Keratinocyte (primary cell): ENCODE results near the gene PGAM4. TPM values are rescaled to one million over a fixed set of nuclear protein-coding genes. Genes with fewer than 3 reads are reported as not detected.

Experiments used
- DNase-seq: peaks from one replicate; pipeline ENCODE4 v3.0.0-alpha.2; 2011; ENCODE audit warnings: low read depth, missing footprints, low spot score
- FAIRE-seq: peaks from 2 replicates; lab custom pipeline; 2011; peaks lifted over from hg19 to GRCh38; lab: Jason Lieb, UNC
- H2AFZ ChIP-seq: 2 replicates; pipeline ENCODE4 v1.6.0; 2012; ENCODE audit warnings: low read length, control low read depth, inconsistent platforms; ENCODE audit not compliant: control insufficient read depth
- H3K27ac ChIP-seq: 2 replicates; pipeline ENCODE4 v1.5.1; 2011; ENCODE audit warnings: low read length; ENCODE audit not compliant: control insufficient read depth, insufficient read depth
- H3K27me3 ChIP-seq: 3 replicates; pipeline ENCODE4 v1.6.0; 2011; ENCODE audit warnings: low read length; ENCODE audit not compliant: control insufficient read depth, insufficient read depth; ENCODE audit errors: extremely low read depth
- H3K36me3 ChIP-seq, 2 experiments: 2 replicates in 1 of 2; 3 replicates in 1 of 2; pipeline ENCODE4 v1.5.1; 2011; ENCODE audit warnings: low read length in 2 of 2, mild to moderate bottlenecking in 1 of 2; ENCODE audit not compliant: control insufficient read depth in 2 of 2, insufficient read depth in 2 of 2; ENCODE audit errors: extremely low read depth in 1 of 2
- H3K4me1 ChIP-seq: 3 replicates; pipeline ENCODE4 v1.5.1; 2011; ENCODE audit warnings: low read length; ENCODE audit not compliant: control insufficient read depth, insufficient read depth; ENCODE audit errors: extremely low read depth
- H3K4me2 ChIP-seq: 3 replicates; pipeline ENCODE4 v1.6.0; 2011; ENCODE audit warnings: low read depth, low read length; ENCODE audit not compliant: control insufficient read depth, insufficient read depth; ENCODE audit errors: extremely low read depth
- H3K4me3 ChIP-seq, 3 experiments: fragments of 200-600 bp in 1 of 3; sonication (generic) in 1 of 3; 2 replicates in 2 of 3; 3 replicates in 1 of 3; pipeline ENCODE4 v1.5.1; 2011 to 2016; ENCODE audit warnings: low read length in 3 of 3, mild to moderate bottlenecking in 3 of 3, control low read depth in 2 of 3, inconsistent platforms in 1 of 3, low read depth in 1 of 3, mixed read lengths in 1 of 3, mixed run types in 1 of 3, moderate library complexity in 1 of 3; ENCODE audit not compliant: control insufficient read depth in 2 of 3, insufficient read depth in 2 of 3; ENCODE audit errors: extremely low read depth in 1 of 3
- H3K79me2 ChIP-seq: 2 replicates; pipeline ENCODE4 v1.6.0; 2012; ENCODE audit warnings: low read length; ENCODE audit not compliant: control insufficient read depth, insufficient read depth
- H3K9ac ChIP-seq: 3 replicates; pipeline ENCODE4 v1.6.0; 2011; ENCODE audit warnings: low read length; ENCODE audit not compliant: control insufficient read depth, insufficient read depth; ENCODE audit errors: extremely low read depth
- H3K9me1 ChIP-seq: 3 replicates; pipeline ENCODE4 v1.6.0; 2011; ENCODE audit warnings: low read length; ENCODE audit not compliant: control insufficient read depth, insufficient read depth; ENCODE audit errors: extremely low read depth
- H3K9me3 ChIP-seq: 2 replicates; pipeline ENCODE4 v1.5.1; 2012; ENCODE audit warnings: low read depth, low read length; ENCODE audit not compliant: control insufficient read depth
- H4K20me1 ChIP-seq: 3 replicates; pipeline ENCODE4 v1.6.0; 2011; ENCODE audit warnings: low read length; ENCODE audit not compliant: control insufficient read depth, insufficient read depth; ENCODE audit errors: extremely low read depth
- EZH2 ChIP-seq: IDR thresholded peaks from one replicate; pipeline ENCODE4 v1.6.1; 2012; ENCODE audit warnings: inconsistent platforms, mild to moderate bottlenecking, low read length, moderate library complexity
- dilution Hi-C: fragments of 300-500 bp; cut with MboI; formaldehyde crosslinking; loops from one replicate; pipeline ENCODE4 v1.7.0; 2020; ENCODE audit warnings: low sequenced_read_pairs; ENCODE audit not compliant: extremely low pct_ligation_motif_present
- polyA plus RNA-seq, 5 experiments: library from polyadenylated mRNA; depleted of rRNA in 3 of 5; stranded (reverse) in 3 of 5; stranded (forward) in 1 of 5; unstranded in 1 of 5; fragments of >200 nt; gene quantifications; 1 replicate in 1 of 5; 2 replicates in 3 of 5; 3 replicates in 1 of 5; pipeline versions ENCODE4 v1.2.1 to v1.2.3, GENCODE V29; 2011 to 2012; ENCODE audit warnings: missing spikeins in 2 of 5, low read depth in 1 of 5, low replicate concordance in 1 of 5
- TF ChIP-seq, protein P1 (sequence below), 3 experiments: IDR thresholded peaks in 1 of 3; conservative IDR thresholded peaks in 1 of 3; optimal IDR thresholded peaks in 1 of 3; 2 replicates in 2 of 3; 3 replicates in 1 of 3; pipeline versions ENCODE3 to v1.5.1; 2011; ENCODE audit warnings: low read length in 3 of 3, mild to moderate bottlenecking in 3 of 3, moderate library complexity in 2 of 3, control low read depth in 1 of 3, inconsistent platforms in 1 of 3; ENCODE audit not compliant: insufficient read depth in 2 of 3; ENCODE audit errors: extremely low read depth in 1 of 3

The PGAM4 gene
- polyA plus RNA-seq, 1 donor (not counting 4 experiments of a cell fraction or from before 2014, with no cell fraction given): 0.18 TPM

DNA sequence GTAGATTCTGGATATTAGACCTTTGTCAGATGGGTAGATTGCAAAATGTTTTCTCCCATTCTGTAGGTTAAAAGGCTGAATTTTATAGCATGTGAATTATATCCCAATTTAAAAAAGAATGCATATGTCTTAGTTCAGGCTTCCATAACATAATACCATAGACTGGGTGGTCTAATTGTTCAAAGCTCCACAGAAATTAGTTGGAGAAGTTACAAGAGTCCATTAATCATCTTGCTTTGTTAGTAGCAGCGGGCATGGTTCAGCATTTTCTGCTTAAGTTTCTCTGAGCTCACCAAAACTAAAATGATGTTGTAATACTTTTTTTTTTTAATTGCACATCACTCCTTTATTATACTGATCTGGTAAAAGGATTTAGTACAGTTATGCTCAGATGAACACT lies 1.8 kb downstream of the PGAM4 start:
- DNase-seq (no peak), FAIRE-seq (no peak)
- H3K9ac ChIP-seq: no peak overlapping the region
- no peaks in the 10 kb centered on the region for H3K27me3 ChIP-seq
- H3K4me2 ChIP-seq: no peak overlapping the region
- H3K4me3 ChIP-seq: no peak overlapping the region
- H3K9me1 ChIP-seq: no peaks in the 10 kb centered on the region
- dilution Hi-C loops: no loop called here
- no peaks in the 10 kb centered on the region for H3K4me1 ChIP-seq
- no peak for TF ChIP-seq EZH2
- TF ChIP-seq, protein P1, sequence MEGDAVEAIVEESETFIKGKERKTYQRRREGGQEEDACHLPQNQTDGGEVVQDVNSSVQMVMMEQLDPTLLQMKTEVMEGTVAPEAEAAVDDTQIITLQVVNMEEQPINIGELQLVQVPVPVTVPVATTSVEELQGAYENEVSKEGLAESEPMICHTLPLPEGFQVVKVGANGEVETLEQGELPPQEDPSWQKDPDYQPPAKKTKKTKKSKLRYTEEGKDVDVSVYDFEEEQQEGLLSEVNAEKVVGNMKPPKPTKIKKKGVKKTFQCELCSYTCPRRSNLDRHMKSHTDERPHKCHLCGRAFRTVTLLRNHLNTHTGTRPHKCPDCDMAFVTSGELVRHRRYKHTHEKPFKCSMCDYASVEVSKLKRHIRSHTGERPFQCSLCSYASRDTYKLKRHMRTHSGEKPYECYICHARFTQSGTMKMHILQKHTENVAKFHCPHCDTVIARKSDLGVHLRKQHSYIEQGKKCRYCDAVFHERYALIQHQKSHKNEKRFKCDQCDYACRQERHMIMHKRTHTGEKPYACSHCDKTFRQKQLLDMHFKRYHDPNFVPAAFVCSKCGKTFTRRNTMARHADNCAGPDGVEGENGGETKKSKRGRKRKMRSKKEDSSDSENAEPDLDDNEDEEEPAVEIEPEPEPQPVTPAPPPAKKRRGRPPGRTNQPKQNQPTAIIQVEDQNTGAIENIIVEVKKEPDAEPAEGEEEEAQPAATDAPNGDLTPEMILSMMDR (optimal IDR thresholded peaks at IDR 0.05 in 1 of 3, IDR thresholded peaks at IDR 0.05 in 1 of 3, conservative IDR thresholded peaks at IDR 0.05 in 1 of 3; ENCODE audit: extremely low read depth in 1 of 3, insufficient read depth in 2 of 3, low read length in 3 of 3): no peak
- no peaks in the 10 kb centered on the region for H4K20me1 ChIP-seq
- H3K27ac ChIP-seq: no peak overlapping the region
- no peaks in the 10 kb centered on the region for H3K36me3 ChIP-seq
- no peaks in the 10 kb centered on the region for H3K79me2 ChIP-seq
- no peak overlapping the region for H2AFZ ChIP-seq
- H3K9me3 ChIP-seq: no peaks in the 10 kb centered on the region

DNA sequence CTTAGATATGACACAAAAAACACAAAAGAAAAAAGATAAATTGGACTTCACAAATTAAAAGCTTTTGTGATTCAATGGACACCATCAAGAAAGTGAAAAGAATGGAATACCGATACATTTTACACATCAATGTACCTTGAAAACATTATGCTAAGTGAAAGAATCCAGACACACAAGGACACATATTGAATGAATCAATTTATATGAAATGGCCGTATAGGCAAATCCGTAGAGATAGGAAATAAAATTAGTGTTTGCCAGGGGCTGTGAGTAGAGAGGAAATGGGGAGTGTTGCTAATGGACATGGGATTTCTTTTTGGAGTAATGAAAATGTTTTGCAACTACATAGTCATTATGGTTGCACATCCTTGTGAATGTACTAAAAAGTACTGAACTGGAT lies 3.1 kb downstream of the PGAM4 start:
- no peak overlapping the region for H3K4me3 ChIP-seq
- no peaks in the 10 kb centered on the region for H4K20me1 ChIP-seq
- H3K9ac ChIP-seq: no peak overlapping the region
- H3K79me2 ChIP-seq: no peaks in the 10 kb centered on the region
- dilution Hi-C loops: no loop called here
- no peaks in the 10 kb centered on the region for H3K9me1 ChIP-seq
- H3K4me2 ChIP-seq: no peak overlapping the region
- H3K27me3 ChIP-seq: no peaks in the 10 kb centered on the region
- H3K4me1 ChIP-seq: no peaks in the 10 kb centered on the region
- DNase-seq: no peak
- no peak overlapping the region for H2AFZ ChIP-seq
- no peak overlapping the region for H3K27ac ChIP-seq
- TF ChIP-seq, protein P1 (optimal IDR thresholded peaks at IDR 0.05 in 1 of 3, IDR thresholded peaks at IDR 0.05 in 1 of 3, conservative IDR thresholded peaks at IDR 0.05 in 1 of 3; ENCODE audit: extremely low read depth in 1 of 3, insufficient read depth in 2 of 3, low read length in 3 of 3): no peak
- no peaks in the 10 kb centered on the region for H3K36me3 ChIP-seq
- FAIRE-seq: no peak
- no peaks in the 10 kb centered on the region for H3K9me3 ChIP-seq
